HG03442 (cell line): ENCODE results near the gene DGKB.
"Not testable (repeated sequence)": the region's sequence is repeated elsewhere in the genome, so short reads cannot be mapped to it uniquely, and the experiment has no call there.

Experiments used
- ATAC-seq: cut with Tn5 transposase; IDR thresholded peaks from one replicate; pipeline ENCODE4 v1.9.1; 2021; ENCODE audit warnings: mild to moderate bottlenecking, moderate library complexity; ENCODE audit not compliant: unreplicated experiment

Gene DGKB

DNA sequence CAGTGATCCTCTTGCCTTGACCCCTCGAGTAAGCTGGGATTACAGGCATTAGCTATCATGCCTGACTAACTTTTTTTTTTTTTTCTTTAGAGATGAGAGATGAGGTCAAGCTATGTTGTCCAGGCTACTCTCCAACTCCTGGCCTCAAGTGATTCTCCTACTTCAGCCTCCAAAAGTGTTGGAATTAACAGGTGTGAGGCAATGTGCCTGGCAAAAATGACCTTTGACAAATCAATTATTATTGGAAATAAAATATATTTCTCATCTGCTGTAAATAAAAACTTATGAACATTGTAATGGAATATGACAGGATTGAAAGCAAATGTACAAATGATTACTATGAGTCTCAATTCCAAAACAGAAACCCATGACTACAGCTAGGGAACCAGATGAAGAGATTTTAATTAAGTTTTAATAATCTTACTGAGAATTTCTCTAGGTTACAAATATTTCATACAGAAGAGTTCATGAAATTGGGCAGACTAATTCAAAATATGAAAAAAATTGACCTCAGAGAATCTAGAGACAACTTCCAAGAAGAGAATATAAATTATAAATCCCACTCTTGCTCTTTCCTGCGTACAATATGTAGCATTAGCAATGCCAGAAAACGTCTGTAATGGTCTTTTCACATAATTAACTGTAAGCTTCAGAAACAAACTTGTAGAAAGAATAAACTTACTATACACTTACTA, 414.7 kb downstream of the DGKB start:
- no peak for ATAC-seq

DNA sequence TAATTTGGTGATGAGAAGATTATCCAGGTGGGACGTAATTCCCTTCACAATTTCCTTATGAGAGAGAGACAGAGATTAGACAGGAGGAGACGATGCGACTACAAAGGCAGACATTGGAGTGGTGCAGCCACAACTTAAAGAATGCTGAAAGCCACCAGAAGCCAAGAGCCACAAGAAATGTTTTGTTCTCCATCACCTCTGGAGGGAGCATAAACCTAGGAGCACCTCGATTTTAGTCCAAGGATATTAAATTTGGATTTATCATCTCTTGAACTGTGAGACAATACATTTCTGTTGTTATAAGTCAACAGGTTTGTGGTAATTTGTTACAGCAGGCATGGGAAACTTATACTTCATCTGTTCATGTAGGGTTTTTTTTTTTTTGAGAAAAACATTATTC, 418.9 kb downstream of the DGKB start:
- ATAC-seq, result no peak

DNA sequence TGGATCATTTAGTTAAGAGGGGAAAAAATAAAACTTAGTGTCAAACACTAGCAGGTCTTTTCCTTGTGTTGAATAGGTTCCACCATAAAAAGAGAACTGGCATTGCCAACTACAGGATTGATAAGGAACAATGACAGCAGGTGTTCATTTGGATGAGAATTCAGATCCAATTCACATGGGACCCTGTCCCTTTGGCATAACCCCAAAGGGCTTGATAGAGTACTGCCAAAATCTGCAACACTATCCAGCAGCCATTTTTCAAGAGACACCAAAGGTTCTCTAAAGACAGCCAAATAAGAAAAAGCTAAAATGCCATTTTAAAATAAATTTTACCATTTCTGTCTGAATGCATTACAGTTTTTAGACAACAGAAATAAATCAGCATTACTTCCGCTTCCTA, 422.3 kb downstream of the DGKB start:
- no peak for ATAC-seq

DNA sequence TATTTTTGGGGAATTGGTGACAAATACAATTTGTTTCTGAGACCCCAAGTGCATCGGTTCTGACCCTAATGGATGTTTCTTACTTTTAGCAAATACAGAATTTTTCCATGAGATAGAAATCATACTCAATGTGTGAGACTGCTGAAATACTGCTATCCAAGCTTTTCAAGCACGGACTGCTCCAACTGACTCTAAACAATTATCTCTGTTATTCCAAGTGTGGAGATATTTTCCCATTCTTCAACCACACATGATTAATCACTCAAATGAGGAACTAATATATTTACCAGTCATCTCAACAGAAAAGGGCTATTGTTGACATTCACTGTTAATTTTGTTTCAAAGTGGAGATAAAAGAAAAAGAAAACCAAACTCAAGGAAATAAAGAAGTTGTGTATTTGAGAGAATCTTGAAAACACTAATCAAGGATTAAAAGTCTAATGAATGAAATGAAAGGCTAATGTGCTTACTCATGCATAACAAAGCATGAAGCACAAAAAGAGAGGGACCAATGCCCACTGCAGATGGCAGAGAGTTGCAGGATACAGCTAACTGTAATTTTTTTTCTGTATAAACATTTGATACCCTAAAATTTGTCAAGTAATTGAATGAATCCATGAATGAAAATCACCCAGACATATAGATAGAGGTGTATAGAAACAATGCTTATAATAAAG, 423.6 kb downstream of the DGKB start:
- no peak for ATAC-seq

DNA sequence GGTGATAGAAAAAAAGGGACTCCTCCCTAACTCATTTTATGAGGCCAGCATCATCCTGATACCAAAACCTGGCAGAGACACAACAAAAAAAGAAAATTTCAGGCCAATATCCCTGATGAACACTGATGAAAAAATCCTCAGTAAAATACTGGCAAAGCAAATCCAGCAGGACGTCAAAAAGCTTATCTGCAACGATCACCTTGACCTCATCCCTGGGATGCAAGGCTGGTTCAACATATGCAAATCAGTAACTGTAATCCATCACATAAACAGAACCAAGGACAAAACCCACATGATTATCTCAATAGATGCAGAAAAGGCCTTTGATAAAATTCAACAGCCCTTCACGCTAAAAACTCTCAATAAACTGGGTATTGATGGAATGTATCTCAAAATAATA, 440.8 kb downstream of the DGKB start:
- ATAC-seq, result not testable (repeated sequence)

DNA sequence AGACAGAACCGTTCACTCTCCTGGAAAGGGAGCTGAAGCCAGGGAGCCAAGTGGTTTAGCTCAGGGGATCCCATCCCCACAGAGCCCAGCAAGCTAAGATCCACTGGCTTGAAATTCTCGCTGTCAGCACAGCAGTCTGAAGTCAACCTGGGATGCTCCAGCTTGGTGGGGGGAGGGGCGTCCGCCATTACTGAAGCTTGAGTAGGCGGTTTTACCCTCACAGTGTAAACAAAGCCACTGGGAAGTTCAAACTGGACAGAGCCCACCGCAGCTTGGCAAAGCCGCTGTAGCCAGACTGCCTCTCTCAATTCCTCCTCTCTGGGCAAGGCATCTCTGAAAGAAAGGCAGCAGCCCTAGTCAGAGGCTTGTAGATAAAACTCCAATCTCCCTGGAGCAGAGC, 443.7 kb downstream of the DGKB start:
- ATAC-seq, result not testable (repeated sequence)

DNA sequence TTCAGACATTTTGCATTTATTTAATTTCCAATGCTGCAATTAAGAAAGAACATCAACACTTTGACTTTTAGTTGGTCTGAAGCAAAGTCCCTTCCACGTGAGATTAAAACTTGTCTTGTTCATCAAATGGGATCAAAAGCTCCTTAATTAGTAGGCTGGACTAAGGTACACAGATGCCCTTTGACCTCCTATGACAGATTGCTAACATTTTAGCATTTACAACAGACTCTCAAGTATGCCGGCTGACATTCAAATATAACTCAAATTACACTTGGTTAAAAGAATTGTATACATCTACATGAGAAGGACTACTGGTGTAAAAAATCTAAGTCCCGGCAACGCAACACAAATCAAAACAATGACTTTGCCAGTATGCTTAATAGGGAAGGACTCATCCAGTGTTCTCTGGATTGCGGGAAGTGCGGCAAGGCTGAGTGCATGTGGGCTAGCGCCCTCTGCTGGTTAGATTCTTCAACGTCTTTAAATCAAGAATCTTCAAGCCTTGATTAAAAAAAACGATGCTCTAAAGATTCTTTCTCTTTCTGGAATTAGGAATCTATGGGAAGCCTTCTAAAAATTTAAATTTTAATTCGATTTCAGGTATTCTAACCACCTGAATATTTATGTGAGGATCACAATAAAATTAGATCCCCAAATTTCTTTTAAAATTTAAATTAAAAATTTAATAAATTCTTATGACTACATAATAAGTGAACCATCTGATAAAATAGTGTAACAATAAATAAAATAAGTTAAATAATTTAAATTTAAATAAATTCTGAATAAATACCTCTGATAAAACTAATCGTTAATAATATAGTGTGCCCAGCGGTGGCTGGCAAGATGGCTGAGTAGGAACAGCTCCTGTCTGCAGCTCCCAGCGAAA, 444.7 kb downstream of the DGKB start:
- peak; percentile 80 for ATAC-seq

DNA sequence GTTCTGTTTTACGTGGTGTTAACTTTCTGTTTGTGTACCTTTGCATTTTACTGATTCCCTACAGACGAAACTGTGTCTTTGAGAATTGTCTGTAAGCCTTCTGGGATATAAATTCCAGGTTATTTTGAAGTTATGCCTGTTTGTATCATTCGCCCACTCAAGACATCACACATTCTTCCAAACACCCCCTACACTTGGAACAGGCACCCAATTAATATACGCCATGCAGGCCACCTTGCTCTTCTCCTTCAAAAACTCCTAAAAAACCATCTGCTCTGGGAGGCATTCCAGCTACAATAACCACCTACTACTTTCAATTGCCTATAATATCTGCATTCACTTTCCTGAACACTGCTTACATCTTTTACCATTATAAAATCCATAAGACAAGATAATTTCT, 453.3 kb downstream of the DGKB start:
- no peak for ATAC-seq

DNA sequence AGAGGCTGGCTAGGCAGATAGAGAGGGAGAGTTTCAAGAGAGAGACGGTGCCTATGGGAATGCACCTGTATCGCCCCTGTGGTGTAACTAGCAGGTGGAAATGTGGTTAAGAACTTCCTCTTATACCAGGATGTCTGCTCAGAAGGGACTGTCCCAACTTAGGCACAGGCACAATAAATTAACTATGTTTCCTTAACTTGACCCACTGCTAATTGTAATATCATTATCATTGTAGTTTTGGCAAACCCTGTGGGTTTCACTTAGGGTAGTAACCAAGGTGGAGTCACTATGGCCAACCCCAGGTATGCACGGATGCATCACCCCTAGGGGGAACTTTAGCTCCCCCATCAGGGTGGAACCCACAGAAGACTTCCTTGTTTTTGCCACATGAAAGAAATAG, 455.7 kb downstream of the DGKB start:
- ATAC-seq, result peak; percentile 42

DNA sequence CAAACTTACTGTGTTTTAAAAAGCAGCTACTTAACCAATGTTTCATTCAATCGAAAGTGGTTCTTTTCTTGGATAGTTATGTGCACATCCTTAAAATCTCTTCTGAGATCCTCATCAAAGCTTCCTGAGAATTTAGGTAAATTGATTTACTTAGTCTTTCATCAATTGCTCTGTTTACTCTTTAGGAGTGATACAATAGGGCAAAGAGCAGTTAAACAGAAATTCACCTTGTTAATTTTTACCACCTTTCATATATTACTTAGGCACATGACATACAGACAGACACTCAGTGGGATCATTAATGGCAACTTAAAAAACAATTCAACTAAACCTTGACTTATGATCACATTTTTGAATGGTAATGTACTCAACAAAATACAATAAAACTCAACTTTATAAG, 456.3 kb downstream of the DGKB start:
- no peak for ATAC-seq

DNA sequence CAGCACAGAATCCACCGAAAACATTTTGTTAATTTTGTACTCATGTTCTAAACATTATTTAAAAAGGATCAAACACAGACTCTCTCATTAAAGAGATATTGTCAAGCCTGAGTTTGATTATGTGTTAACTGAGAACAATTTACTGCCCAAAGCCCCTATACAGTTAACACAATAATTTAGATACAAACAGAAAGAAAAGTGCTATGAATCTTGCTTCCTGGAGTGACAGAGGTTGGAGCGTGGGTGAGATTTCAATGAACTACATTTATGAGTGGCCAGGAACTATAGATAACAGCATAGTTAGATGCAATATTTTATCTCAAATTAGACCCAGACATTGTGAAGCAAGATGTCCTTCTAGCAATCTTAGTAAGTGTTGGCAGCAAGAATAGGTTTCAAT, 464.2 kb downstream of the DGKB start:
- no peak for ATAC-seq

DNA sequence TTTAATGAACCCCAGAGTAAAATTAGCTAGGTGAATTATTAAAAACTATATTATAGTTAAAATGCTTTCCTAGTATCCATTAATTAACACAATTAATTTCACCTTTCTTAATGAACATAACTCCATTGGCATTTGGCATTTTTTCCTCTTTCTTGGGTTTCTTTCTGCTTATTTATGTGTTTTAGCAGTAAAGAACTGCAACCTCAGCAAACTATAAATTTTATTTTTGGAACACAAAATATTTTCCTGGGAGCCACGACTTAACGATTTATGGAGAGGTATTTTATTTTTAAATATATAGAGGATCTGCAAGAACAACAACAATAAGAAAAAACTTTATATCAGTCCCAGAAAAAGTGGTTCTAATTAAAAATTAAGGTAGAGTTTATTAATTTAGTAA, 465.7 kb downstream of the DGKB start:
- ATAC-seq, result no peak

DNA sequence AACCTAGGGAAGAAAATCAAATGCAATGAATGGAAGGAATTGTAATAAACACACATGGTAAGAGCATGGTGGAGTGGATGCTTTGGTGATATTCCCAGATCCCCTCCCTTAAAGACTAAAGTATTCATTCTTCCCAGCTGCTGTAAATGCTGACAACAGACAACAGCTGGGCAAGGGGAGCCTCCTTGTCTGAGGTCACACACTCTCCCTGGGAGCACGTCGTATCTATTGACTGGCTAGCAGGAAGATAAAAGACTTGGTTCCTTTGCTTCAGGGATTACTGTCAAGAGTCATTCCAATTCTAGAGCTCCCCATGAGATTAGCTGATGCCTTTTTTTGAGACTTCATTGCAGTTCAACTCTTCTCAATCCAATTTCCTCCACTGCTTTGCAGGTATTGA, 469.6 kb downstream of the DGKB start:
- no peak for ATAC-seq

DNA sequence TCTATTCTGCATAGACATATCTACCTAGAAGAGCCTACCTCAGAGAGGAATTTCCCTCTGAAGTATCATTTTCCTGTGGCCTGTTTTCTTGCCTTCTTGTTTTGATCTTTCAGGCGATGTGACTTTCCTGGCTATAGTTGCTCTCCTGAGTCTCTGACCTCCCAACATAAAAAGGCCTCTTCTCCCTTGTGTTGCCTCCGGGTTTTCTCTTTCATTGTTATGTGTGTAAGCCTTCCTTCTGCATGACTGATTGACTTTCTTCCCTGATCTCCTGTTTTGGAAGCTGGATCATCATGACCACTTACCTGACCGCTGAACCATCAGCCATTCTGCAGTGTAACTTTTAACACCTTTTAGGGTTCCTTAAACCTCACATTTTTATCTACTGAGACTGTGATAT, 471.6 kb downstream of the DGKB start:
- no peak for ATAC-seq

DNA sequence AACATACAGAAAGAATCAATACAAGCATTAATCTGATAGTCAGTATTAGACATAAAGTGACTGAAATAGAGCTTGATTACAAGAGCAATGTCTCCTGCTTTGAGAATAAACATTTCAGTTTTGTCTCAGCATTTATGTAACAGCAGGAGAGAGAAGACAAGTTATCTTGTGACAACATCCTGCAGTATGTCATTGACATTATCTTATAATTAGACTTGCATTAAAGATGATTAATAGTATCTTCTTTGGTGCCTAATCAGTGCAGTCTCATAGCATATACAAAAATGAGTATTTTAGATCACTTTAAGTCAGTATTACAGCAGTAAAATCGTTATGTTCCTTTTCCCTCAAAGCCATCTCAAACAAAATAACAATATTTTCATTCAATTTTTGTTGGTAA, 477.0 kb downstream of the DGKB start:
- ATAC-seq, result no peak

DNA sequence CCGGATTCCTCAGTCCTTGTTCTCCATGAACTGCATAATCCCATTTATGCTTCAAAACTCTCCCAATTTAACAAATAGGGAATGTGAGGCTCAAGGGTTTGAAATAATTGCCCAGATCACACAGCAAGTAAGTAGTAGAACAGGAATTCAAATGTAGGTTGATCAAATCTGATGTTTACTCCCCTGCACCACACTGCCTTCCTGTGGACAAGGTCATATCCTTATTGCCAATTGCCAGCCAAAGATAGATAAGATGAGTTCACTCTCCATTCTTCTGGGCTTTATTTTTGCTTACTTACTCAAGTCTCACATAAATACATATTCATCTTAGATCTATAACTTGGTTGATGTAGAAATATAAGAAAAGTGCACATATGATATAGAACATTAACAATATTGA, 477.9 kb downstream of the DGKB start:
- no peak for ATAC-seq

DNA sequence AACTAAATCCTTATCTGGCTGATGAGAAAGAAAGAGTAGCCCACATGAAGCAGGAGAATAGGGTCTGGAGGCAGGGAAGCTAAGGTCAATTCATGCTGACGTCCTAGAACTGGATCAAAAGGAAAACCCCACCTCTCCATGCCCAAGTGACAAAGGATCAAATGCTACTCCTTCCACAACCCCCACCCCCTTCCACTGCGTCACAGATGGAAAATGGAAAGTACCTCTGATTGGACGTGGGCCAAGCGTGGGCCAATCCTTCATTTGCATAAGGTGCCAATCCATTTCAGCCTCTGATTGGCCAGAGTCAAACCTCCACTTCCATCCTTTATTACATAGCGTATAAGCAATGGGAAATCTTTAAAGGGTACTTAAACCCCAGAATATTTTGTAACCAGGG, 481.8 kb downstream of the DGKB start:
- ATAC-seq, result no peak

DNA sequence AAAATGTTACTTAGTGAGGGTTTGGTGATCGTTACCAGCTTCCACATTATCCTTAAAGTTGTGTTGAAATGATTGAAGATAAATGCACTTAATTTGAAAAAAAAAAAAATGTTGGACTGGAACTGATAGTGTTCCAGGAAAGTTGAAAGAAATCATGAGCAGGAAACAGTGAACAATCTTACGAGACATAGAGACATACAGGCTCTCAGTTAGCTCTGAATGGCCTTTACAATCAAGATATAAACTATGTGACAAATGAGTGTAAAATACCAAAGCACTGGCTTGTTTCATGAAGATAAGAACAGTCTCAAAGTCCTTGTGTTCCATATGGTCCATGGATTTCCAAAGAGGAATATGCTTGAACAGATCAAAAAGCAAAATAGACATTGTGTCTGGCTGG, 483.0 kb downstream of the DGKB start:
- no peak for ATAC-seq

DNA sequence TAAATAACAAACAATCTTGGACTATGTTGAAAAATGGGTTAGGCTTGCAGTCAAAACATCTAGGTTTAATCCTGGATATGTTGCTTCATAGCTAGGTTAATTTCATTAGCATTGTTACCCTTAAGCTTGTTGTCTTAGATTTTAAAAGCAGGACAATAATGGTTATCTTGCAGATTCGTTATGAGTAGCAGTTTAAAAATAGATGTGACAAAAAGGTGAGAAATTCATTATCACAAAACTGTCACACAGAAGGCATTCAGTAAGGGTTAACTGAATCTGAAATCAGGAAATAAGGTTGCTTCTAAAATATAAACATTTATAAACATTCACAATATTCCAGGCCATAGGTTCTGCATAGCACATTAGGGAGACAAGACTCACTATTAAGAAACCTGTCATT, 483.9 kb downstream of the DGKB start:
- no peak for ATAC-seq

DNA sequence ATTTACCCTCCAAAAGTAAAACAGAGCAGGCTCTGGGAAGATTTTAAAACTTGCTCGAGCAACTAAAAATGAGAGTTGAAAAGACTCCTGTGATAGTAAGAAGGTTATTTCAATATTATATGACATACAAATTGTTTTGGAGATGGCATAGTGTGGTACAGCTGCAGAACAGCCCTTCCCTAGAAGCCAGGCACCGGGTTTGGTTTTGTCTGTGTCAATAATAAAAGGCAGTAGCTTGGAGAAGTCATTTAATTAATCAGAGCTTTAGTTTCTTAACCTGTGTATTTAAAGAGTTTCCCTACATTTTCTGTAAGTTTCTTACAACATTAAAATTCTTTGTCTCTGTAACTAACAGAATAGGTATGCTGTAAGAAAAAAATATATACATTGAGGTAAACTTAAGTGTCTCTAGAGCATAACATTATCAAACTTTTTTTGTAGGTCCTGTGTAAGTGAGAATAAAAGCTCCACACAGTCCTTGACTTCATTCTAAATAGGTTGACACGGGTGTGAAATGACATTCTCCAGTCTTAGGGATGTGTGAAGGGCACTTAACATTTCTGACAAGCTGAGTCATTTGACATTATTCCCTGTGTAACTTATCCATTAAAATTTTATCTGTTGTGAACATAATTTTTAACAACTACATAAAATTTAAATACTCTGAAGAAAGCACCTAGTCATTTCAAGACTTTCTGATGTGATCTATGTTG, 488.1 kb downstream of the DGKB start:
- no peak for ATAC-seq
